ENCODE results near the gene UBA52. TPM values are rescaled to one million over a fixed set of nuclear protein-coding genes. Genes with fewer than 3 reads are reported as not detected.

The UBA52 gene
- total RNA-seq, 4 donors from 2014 or later: 600 to 891 (median 689) TPM

GRCh38 chr19:18610556-18611326 lies 39.1 kb downstream of the UBA52 start:
- ATAC-seq (ENCODE audit: low FRiP score) (no peak), DNase-seq (ENCODE audit: low spot score) (no peak)
- no peak for TF ChIP-seq CTCF (IDR thresholded peaks at IDR 0.05)

GRCh38 chr19:18611327-18612050 lies 39.8 kb downstream of the UBA52 start:
- no peak for TF ChIP-seq CTCF (IDR thresholded peaks at IDR 0.05)
- DNase-seq (ENCODE audit: low spot score) (no peak), ATAC-seq (ENCODE audit: low FRiP score) (no peak)

GRCh38 chr19:18612051-18612771 lies 40.6 kb downstream of the UBA52 start:
- DNase-seq (ENCODE audit: low spot score): no peak
- no peak for ATAC-seq (ENCODE audit: low FRiP score)
- TF ChIP-seq CTCF (IDR thresholded peaks at IDR 0.05): no peak

- ATAC-seq (ENCODE audit: low FRiP score): no peak
- DNase-seq (ENCODE audit: low spot score): no peak
- no peak for TF ChIP-seq CTCF (IDR thresholded peaks at IDR 0.05)
Observed at GRCh38 chr19:18612772-18613588, 41.3 kb downstream of the UBA52 start, which contains the start of gene TMEM59L. TSS of gene TMEM59L (plus strand) at chr19:18612870. CDS start at chr19:18612959, 89 bp downstream.

- DNase-seq (ENCODE audit: low spot score) (no peak), ATAC-seq (ENCODE audit: low FRiP score) (no peak)
- TF ChIP-seq CTCF (IDR thresholded peaks at IDR 0.05): no peak
Observed at GRCh38 chr19:18613589-18614234, 42.1 kb downstream of the UBA52 start.

GRCh38 chr19:18616023-18616422 lies 44.4 kb downstream of the UBA52 start:
- DNase-seq (ENCODE audit: low spot score): no peak
- no peak for TF ChIP-seq CTCF (IDR thresholded peaks at IDR 0.05)
- ATAC-seq (ENCODE audit: low FRiP score): no peak
